ENCODE data around the gene FOXI2.

DNA sequence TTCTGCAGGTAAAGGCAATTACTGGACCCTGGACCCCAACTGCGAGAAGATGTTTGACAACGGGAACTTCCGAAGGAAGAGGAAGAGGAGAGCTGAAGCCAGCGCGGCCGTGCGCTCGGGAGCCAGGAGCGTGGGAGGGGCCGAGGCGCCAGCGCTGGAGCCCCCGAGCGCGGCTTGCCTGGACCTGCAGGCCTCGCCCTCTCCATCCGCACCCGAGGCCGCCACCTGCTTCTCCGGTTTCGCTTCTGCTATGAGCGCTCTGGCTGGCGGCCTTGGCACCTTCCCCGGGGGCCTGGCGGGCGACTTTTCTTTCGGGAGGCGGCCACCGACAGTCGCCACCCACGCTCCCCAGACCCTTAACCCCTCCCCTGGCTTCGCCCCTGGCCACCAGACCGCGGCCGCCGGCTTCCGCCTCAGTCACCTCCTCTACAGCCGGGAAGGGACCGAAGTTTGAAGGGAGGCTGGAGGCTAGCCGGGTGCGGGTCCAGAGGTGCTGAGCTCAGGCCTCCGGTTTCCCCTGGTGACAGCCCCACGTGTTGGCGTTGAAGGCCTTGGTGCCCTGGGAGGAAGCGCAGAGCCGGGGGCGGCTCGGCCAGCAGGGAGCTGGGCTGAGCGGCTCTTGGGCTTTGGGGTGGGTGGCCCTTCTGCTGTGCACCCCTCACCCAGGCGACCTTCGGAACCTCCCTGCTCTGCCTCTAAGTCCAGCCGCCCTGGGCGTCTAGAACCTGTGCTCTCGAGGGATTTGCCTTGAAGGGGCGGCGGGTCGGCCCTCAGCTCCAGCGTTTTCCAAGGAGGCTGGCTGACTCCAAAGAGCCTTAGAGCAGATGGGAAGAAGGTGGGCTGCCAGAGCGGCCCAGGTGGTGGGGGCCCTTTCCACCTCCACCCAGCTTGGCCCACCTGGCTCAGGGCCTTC lies 1.8 kb downstream of the FOXI2 start:
- no peak for TF ChIP-seq CTCF (IDR thresholded peaks at IDR 0.05; ENCODE audit: insufficient read depth, low read depth, low read length)
- TF ChIP-seq EZH2 (IDR thresholded peaks at IDR 0.05; ENCODE audit: insufficient read depth, low read length) = peak; percentile 71
